GM19467 (cell line): ENCODE measurements around the gene BNC2.

Experiments used
- ATAC-seq: cut with Tn5 transposase; IDR thresholded peaks from one replicate; pipeline ENCODE4 v1.9.1; 2021; ENCODE audit warnings: mild to moderate bottlenecking, moderate library complexity; ENCODE audit not compliant: unreplicated experiment

Gene BNC2

DNA sequence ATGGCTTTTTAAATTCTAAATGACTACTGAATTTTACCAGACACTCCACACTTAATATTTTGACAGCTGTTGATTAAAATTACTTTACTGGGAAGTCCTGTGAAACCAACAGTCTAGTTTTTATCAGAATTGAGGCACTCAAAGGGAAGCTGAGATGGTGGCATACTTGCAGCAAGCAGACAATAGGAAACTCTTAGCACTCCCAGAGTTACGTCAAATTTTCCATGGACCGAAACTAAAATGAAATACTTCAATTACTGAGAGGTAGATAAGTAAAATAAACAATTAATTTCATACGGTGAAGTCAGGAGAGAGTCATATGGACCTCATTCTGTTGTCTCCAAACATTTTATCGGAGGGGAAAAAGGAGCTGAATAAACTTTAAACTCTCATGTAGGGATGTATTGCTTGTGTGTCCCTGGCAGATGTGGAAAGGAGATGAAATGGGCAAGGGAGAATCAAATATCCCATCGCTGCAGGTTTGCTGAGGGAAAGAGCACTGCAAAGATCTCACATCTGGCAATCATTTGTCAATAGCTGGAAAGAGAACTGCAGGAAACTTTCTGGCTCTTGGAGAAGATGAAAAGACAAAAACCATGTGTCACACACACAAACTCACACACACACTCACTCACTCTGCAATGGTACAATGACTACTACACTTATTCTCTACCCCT is 189.4 kb downstream of the BNC2 start:
- ATAC-seq: no peak

GRCh38 chr9:16680541-16680940 is 189.9 kb downstream of the BNC2 start:
- no peak for ATAC-seq

- no peak for ATAC-seq
These were observed 191.1 kb downstream of the BNC2 start for GRCh38 chr9:16679327-16679821.

DNA sequence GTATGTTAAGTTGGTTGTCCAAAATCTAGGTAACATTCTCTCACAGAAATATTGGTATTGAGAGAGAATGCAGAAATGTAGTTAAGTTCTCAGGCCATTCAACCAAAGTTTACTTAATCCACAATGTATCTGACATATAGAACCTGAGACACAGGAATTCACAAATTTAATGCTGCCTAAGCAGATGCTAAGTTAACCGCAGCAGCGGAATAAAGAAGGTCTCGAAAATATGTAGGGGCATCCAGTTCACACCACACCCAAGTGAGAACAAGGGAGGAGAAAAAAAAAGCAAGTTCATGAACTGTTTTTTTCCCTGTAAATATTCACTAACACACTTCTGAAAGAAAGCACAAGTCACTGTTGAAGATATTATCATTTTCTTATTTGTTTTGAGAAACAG is 194.0 kb downstream of the BNC2 start:
- ATAC-seq: no peak

DNA sequence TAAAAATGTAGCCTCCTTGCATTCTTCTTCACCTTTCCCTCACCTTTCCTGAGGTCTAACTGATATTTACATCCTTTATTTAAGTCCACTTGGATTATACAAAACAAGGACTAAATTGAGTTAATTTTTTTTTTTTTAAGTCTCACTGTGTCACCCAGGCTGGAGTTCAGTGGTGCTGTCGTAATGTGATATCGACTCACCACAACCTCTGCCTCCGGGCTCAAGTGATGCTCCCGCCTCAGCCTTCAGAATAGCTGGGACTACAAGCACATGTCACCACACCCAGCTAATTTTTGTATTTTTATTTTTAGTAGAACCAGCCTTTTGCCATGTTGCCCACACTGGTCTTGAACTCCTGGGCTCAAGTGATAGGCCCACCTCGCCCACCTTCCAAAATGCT is 195.3 kb downstream of the BNC2 start:
- no peak for ATAC-seq

DNA sequence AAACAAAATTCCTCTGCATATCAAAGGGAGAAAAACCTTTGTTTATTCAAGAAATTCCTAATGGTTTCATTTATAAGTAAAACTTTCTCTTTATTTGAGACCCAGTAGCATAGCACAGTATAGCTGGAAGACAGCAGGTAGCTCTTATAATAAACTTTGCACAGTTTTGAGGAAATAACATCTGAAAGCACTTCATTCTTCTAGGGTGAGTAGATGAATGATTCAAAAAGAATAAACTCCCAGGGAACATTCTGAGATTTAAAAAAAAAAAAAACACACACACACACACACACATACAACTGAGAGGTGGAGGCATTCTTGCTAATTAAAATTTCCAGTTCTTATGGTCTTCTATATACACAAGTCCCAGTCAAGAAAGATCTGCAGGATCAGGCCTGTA is 197.3 kb downstream of the BNC2 start:
- no peak for ATAC-seq

DNA sequence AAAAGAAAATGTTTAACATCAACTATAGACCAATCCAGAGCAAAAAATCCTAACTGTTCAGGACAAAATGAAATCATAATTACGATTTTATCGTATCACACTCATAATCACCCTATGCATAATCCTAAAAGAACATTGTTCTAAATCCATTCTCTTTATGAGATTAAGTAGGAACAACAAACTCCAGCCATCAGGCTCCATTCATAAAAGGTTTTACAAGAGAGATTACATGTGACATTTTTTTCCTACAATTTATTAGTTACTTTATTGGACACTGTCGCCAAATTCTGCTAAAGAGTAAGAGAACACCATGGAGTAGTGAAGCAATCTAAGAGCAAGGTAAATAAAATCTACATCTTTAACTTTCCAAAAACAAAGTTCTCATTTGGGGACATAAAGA is 198.0 kb downstream of the BNC2 start:
- no peak for ATAC-seq

GRCh38 chr9:16671591-16672137 is 198.8 kb downstream of the BNC2 start:
- no peak for ATAC-seq

DNA sequence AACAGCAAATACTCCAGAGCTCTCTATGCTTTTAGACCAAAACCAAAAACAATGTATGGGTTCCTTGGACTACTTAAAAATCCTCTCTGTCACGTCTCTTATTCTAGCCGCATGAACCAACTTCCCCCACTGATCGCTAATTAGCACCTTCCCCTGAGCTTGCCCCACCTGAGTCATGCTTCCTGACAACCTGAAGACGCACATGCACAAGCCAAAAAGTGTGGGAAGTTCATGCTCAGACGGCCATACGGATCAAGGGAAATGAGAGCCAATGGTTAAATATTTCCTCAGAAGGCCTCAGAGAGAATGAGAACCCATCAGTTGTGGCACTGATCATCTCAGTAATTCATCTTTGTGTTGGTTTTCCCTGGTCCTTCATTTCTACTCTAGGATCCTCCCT is 199.7 kb downstream of the BNC2 start:
- ATAC-seq: no peak

- no peak for ATAC-seq
These were observed 201.7 kb downstream of the BNC2 start for GRCh38 chr9:16668734-16669295.

- ATAC-seq: no peak
These were observed 206.3 kb downstream of the BNC2 start for GRCh38 chr9:16664211-16664610.

GRCh38 chr9:16661816-16662215 is 208.7 kb downstream of the BNC2 start:
- ATAC-seq: no peak

GRCh38 chr9:16659096-16659495 is 211.4 kb downstream of the BNC2 start:
- no peak for ATAC-seq

- ATAC-seq: no peak
These were observed 213.9 kb downstream of the BNC2 start for GRCh38 chr9:16656432-16657169.

- no peak for ATAC-seq
These were observed 215.8 kb downstream of the BNC2 start for GRCh38 chr9:16654596-16655126.

DNA sequence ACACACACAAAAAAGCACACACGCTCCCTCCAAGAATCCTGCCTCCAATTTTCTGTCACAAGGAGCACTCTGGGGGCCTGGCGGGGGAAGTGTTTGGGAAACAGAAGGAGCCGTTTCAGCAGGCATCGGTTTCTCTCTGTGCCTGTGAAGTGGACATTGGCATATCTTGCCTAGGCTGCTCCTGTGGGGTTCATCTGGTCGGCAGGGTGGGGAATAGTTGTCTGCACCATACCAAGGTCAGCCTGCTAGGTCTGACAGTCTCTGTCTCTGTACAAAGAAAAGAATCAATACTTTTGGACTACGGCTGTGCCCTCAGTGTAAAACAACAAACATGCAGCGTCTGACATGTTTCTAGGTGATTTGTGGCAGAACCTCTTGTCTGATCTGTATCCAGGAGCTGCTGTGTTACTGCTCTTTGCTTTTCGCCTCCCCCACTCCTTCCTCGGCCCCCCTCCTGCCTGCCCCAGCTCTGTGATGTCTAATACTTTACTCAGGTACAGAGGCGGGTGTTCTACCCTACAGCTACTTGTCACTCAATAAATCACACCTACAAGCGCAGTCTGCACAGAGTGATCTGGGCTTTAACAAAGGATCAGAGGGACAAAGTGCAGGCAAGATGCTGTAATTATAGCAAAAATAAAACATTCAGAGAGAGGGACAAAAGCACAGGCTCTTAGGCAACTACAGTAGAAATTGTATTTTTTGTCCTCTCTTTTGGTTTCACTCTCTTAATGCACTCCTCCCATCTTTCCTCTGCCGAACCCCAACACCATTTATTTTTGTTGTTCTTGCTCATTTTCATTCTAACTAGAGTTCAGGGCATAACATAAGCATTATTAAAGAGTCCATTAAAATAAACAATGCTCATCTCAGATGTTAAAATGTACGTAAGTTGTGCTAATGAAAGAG is 216.7 kb downstream of the BNC2 start:
- no peak for ATAC-seq

DNA sequence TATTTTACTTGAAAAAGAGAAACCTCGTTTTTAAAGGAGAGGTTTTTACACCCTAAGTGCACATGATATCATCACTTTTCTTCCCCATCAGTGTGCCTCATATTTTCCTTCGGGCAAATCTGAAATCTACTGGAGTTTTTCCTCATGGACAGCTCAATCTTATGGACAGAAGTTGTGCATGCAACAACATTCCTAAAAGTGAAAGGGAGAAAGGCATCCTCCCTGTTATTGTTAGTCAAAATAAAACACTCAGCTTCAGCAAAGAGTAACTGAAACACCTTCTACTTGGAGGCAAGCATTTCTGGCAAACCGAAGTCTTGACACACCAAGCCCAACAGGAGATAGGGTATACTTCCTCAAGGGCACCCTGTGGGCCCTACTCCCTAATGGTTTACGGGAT is 217.9 kb downstream of the BNC2 start:
- ATAC-seq: no peak

GRCh38 chr9:16651446-16651964 is 219.0 kb downstream of the BNC2 start:
- ATAC-seq: no peak

DNA sequence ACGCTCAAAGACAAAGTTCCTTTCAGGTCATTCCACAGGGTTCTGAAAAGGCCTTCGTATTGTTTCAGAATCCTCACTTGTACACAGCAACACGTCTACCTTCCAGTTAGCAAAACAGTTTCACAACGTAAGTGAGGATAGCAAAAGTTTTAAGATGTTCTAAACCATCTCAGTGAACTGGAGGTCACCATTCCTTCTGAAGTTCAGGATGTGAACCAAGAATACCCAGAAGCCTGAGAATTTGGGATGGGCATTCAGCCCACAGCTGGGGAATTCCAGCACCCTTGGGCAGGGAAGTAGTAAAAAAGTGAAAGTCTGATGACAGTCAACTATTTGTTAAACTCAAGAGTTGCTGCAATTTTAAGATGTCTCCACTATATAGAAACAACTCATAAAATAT is 224.5 kb downstream of the BNC2 start:
- no peak for ATAC-seq

DNA sequence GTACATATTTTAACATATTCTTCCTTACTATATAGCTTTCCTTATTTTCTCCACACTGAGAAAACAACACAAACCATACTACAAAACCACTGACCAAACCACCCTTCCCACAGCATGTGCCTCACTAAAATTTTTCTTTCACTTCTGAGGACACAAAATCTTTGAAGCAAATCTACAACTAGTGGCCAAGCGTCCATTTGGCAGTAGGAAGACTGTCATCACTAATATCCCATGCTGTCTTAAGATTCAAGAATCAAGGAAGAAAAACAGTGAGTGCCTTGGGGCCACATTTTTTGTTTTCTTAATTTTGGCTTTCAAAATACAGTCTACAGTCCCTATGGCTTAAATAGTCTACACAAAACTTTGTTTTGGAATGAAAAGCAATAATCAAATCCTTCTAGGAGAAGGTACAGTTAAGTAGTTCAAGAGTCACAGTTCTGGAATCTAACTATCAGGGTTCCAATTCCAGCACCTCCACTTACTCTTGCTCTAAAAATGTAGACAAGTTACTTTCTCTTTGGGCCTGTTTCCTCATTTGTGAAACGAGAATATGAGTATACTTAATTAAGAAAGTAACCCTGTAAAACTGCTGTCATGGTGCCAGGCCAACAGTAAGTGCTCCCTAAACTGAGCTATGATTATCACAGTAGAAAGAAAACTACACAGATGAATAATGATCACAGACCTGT is 227.9 kb downstream of the BNC2 start:
- ATAC-seq: no peak
